Bronchial epithelial cell (primary cell): ENCODE results near the gene PROC. TPM values are rescaled to one million over a fixed set of nuclear protein-coding genes. Genes with fewer than 3 reads are reported as not detected.
A peak's percentile ranks its signal among the peaks of the same experiment; 100 is the strongest.
"Not testable (repeated sequence)": the region's sequence is repeated elsewhere in the genome, so short reads cannot be mapped to it uniquely, and the experiment has no call there.

Experiments used
- DNase-seq: peaks from one replicate; pipeline ENCODE4 v3.0.0-alpha.2; 2010; ENCODE audit warnings: low read depth
- FAIRE-seq: peaks from 2 replicates; lab custom pipeline; 2011; peaks lifted over from hg19 to GRCh38; lab: Jason Lieb, UNC
- H3K27me3 ChIP-seq: 2 replicates; pipeline ENCODE4 v1.5.1; 2011; ENCODE audit warnings: low read length; ENCODE audit not compliant: control insufficient read depth, insufficient read depth
- H3K36me3 ChIP-seq: 2 replicates; pipeline ENCODE4 v1.5.1; 2011; ENCODE audit warnings: low read length; ENCODE audit not compliant: control insufficient read depth, insufficient read depth
- H3K4me3 ChIP-seq: 2 replicates; pipeline ENCODE4 v1.5.1; 2011; ENCODE audit warnings: mild to moderate bottlenecking, low read depth, low read length, control low read depth
- CTCF ChIP-seq: IDR thresholded peaks from 2 replicates; pipeline ENCODE4 v1.5.1; 2011; ENCODE audit warnings: mild to moderate bottlenecking, moderate library complexity, low read length, control low read depth, inconsistent platforms; ENCODE audit not compliant: insufficient read depth, severe bottlenecking
- total RNA-seq: library from RNA; depleted of rRNA; stranded (reverse); fragments of >200 nt; gene quantifications from 2 replicates; pipeline ENCODE4 v1.2.1, GENCODE V29; 2014

PROC gene
- total RNA-seq, 1 donor from 2014 or later = not detected

- H3K27me3 ChIP-seq = no peaks in the 10 kb centered on the region
- no peak for TF ChIP-seq CTCF
- FAIRE-seq (no peak), DNase-seq (no peak)
- no peak overlapping the region for H3K4me3 ChIP-seq
- no peaks in the 10 kb centered on the region for H3K36me3 ChIP-seq
Measured at GRCh38 chr2:127405255-127405610, 13.0 kb upstream of the PROC start.

GRCh38 chr2:127406454-127406853 is 11.8 kb upstream of the PROC start:
- no peak for FAIRE-seq
- Histone ChIP-seq H3K36me3 (no peaks in the 10 kb centered on the region), H3K27me3 (no peaks in the 10 kb centered on the region), H3K4me3 (no peak overlapping the region)
- peak; percentile 61 for DNase-seq
- no peak for TF ChIP-seq CTCF

GRCh38 chr2:127407091-127407490 is 11.1 kb upstream of the PROC start:
- Histone ChIP-seq H3K36me3 (no peaks in the 10 kb centered on the region), H3K4me3 (no peak overlapping the region), H3K27me3 (no peaks in the 10 kb centered on the region)
- no peak for TF ChIP-seq CTCF
- DNase-seq (no peak), FAIRE-seq (no peak)

GRCh38 chr2:127407661-127408003 is 10.6 kb upstream of the PROC start:
- peak; percentile 31 for DNase-seq
- Histone ChIP-seq H3K36me3 (no peaks in the 10 kb centered on the region), H3K4me3 (no peak overlapping the region), H3K27me3 (no peaks in the 10 kb centered on the region)
- no peak for TF ChIP-seq CTCF
- no peak for FAIRE-seq

GRCh38 chr2:127408004-127408806 is 10.0 kb upstream of the PROC start:
- peak overlapping the region; percentile 37 for H3K4me3 ChIP-seq
- DNase-seq (peak; percentile 73), FAIRE-seq (no peak)
- no peaks in the 10 kb centered on the region for H3K27me3 ChIP-seq
- TF ChIP-seq CTCF = no peak
- no peaks in the 10 kb centered on the region for H3K36me3 ChIP-seq

GRCh38 chr2:127408807-127409099 is 9.5 kb upstream of the PROC start:
- no peak for TF ChIP-seq CTCF
- no peak overlapping the region for H3K4me3 ChIP-seq
- H3K27me3 ChIP-seq = no peaks in the 10 kb centered on the region
- no peaks in the 10 kb centered on the region for H3K36me3 ChIP-seq
- FAIRE-seq = no peak
- no peak for DNase-seq

- not testable (repeated sequence) for DNase-seq, H3K36me3 ChIP-seq, FAIRE-seq, H3K4me3 ChIP-seq, H3K27me3 ChIP-seq
Measured at GRCh38 chr2:127409716-127410115, 8.5 kb upstream of the PROC start.
